Ectodermal cell (in vitro differentiated cells): ENCODE results near the gene RGMA.
A peak's percentile ranks its signal among the peaks of the same experiment; 100 is the strongest.

Experiments used
- H3K27ac ChIP-seq: 2 replicates; pipeline ENCODE4 v1.7.0; 2013; ENCODE audit warnings: mild to moderate bottlenecking, low read depth, low read length; ENCODE audit not compliant: insufficient read depth, poor library complexity, severe bottlenecking
- H3K27me3 ChIP-seq: 2 replicates; pipeline ENCODE4 v1.7.0; 2013; ENCODE audit warnings: mild to moderate bottlenecking, low read length; ENCODE audit not compliant: insufficient read depth, control insufficient read depth, poor library complexity, severe bottlenecking
- H3K36me3 ChIP-seq: one replicate; pipeline ENCODE4 v1.7.0; 2013; ENCODE audit warnings: low read length; ENCODE audit not compliant: control insufficient read depth, insufficient read depth
- H3K4me1 ChIP-seq: one replicate; pipeline ENCODE4 v1.7.0; 2013; ENCODE audit warnings: low read length; ENCODE audit not compliant: control insufficient read depth, insufficient read depth
- H3K4me3 ChIP-seq: 2 replicates; pipeline ENCODE4 v1.7.0; 2013; ENCODE audit warnings: low read depth, low read length, control low read depth; ENCODE audit not compliant: insufficient read depth
- H3K9me3 ChIP-seq: 2 replicates; pipeline ENCODE4 v1.7.0; 2013; ENCODE audit warnings: mild to moderate bottlenecking, low read length, moderate library complexity; ENCODE audit not compliant: control insufficient read depth
- WGBS, 2 experiments: methylation state at CpG; one replicate each; pipeline ENCODE4 v1.1.7; 2013; ENCODE audit warnings: missing lambda C conversion rate in 2 of 2; 5-methylcytosine and 5-hydroxymethylcytosine counted together

The RGMA gene

GRCh38 chr15:93059442-93059841, 29.6 kb downstream of the RGMA start:
- peaks cover 60% of the 10 kb centered on the region for H3K4me1 ChIP-seq
- no peaks in the 10 kb centered on the region for H3K9me3 ChIP-seq
- H3K4me3 ChIP-seq: no peak overlapping the region
- no peaks in the 10 kb centered on the region for H3K27me3 ChIP-seq
- WGBS, 2 experiments: 85% methylated on average over 8 of the region's 8 CpGs
- no peak overlapping the region for H3K27ac ChIP-seq
- H3K36me3 ChIP-seq: peaks cover 28% of the 10 kb centered on the region

GRCh38 chr15:93058904-93059427, 30.0 kb downstream of the RGMA start:
- no peaks in the 10 kb centered on the region for H3K9me3 ChIP-seq
- H3K4me1 ChIP-seq: peaks cover 56% of the 10 kb centered on the region
- no peaks in the 10 kb centered on the region for H3K27me3 ChIP-seq
- 79 to 81% methylated on average over 18 of the region's 18 CpGs for WGBS, 2 experiments
- peak overlapping the region; percentile 31 for H3K27ac ChIP-seq
- H3K4me3 ChIP-seq: no peak overlapping the region
- H3K36me3 ChIP-seq: peaks cover 27% of the 10 kb centered on the region

GRCh38 chr15:93058128-93058527, 30.9 kb downstream of the RGMA start:
- Histone ChIP-seq H3K4me1 (peaks cover 47% of the 10 kb centered on the region), H3K4me3 (no peak overlapping the region), H3K9me3 (no peaks in the 10 kb centered on the region), H3K36me3 (peaks cover 21% of the 10 kb centered on the region), H3K27ac (no peak overlapping the region), H3K27me3 (no peaks in the 10 kb centered on the region)
- WGBS, 2 experiments: 92 to 95% methylated on average over 8 of the region's 8 CpGs

DNA sequence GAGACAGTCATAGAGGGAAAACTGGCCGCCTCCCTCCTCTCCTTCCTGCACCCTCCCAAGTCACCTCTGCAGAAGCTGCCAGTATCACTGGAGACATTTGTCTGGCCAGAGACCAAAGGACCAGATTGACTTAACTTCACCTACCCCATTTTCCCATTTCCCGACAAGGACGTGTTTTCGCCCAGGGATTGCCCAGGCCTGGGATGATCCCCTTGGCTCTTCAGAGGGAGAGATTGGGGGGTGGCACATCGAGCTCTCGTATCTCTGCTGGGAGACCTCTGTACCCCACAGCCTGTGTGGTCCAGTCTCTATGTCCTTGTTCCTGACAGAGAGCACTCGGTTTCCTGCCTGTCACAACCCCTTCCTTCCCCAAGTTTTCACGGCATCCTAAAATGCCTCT, 31.4 kb downstream of the RGMA start:
- H3K27me3 ChIP-seq: no peaks in the 10 kb centered on the region
- WGBS, 2 experiments: 94 to 95% methylated on average over 8 of the region's 8 CpGs
- H3K27ac ChIP-seq: peak overlapping the region; percentile 23
- H3K36me3 ChIP-seq: peaks cover 26% of the 10 kb centered on the region
- H3K9me3 ChIP-seq: no peaks in the 10 kb centered on the region
- H3K4me3 ChIP-seq: no peak overlapping the region
- H3K4me1 ChIP-seq: peaks cover 50% of the 10 kb centered on the region

GRCh38 chr15:93056836-93057235, 32.2 kb downstream of the RGMA start:
- WGBS, 2 experiments: 84 to 86% methylated on average over 7 of the region's 7 CpGs
- Histone ChIP-seq H3K9me3 (no peaks in the 10 kb centered on the region), H3K36me3 (peaks cover 33% of the 10 kb centered on the region), H3K27ac (no peak overlapping the region), H3K4me3 (no peak overlapping the region), H3K27me3 (no peaks in the 10 kb centered on the region), H3K4me1 (peaks cover 56% of the 10 kb centered on the region)

GRCh38 chr15:93055211-93055610, 33.8 kb downstream of the RGMA start:
- Histone ChIP-seq H3K36me3 (peaks cover 49% of the 10 kb centered on the region), H3K9me3 (no peaks in the 10 kb centered on the region), H3K27me3 (no peaks in the 10 kb centered on the region), H3K27ac (no peak overlapping the region), H3K4me3 (no peak overlapping the region), H3K4me1 (peaks cover 45% of the 10 kb centered on the region)
- 94 to 97% methylated on average over 11 of the region's 11 CpGs for WGBS, 2 experiments

DNA sequence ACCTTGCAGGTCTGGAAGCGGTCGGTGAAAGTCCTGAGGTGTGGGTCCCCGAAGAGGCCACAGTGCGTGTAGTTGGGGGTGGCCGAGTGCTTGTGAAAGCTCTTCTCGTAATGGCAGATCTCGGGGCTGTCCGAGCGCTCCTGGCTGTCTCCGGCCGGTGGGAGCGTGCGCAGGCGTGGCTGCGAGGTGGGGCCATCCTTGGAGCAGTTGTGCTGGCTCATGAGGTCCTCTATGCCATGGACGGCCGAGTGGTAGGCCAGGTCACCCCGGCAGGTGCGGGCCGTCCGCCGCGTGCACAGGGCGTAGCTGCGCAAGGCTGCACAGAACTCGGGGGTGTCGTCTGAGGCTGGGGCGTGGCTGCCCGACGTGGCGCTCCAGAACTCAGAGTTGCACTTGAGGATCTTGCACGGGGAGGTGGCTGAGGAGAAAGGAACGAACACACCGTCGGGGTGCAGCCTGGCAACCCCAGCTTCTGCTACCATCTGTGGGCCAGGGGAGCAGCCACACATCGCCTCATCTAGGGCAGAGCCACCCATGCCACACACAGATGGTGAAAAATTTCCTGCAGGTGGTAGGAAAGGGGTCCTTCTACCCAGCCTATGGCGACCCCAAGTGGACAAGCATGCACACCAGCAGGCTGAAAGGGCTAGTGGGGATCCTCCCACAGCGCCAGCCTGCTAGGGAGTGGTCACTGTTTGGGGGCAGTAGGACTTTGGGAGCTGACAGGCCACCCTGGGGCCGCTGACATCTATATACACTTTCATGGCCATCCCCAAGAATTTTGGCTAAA, 36.7 kb downstream of the RGMA start:
- WGBS, 2 experiments: 95 to 96% methylated on average over 39 of the region's 39 CpGs
- Histone ChIP-seq H3K36me3 (peaks cover 68% of the 10 kb centered on the region), H3K27ac (no peak overlapping the region), H3K27me3 (no peaks in the 10 kb centered on the region), H3K4me1 (peaks cover 17% of the 10 kb centered on the region), H3K4me3 (no peak overlapping the region), H3K9me3 (no peaks in the 10 kb centered on the region)

DNA sequence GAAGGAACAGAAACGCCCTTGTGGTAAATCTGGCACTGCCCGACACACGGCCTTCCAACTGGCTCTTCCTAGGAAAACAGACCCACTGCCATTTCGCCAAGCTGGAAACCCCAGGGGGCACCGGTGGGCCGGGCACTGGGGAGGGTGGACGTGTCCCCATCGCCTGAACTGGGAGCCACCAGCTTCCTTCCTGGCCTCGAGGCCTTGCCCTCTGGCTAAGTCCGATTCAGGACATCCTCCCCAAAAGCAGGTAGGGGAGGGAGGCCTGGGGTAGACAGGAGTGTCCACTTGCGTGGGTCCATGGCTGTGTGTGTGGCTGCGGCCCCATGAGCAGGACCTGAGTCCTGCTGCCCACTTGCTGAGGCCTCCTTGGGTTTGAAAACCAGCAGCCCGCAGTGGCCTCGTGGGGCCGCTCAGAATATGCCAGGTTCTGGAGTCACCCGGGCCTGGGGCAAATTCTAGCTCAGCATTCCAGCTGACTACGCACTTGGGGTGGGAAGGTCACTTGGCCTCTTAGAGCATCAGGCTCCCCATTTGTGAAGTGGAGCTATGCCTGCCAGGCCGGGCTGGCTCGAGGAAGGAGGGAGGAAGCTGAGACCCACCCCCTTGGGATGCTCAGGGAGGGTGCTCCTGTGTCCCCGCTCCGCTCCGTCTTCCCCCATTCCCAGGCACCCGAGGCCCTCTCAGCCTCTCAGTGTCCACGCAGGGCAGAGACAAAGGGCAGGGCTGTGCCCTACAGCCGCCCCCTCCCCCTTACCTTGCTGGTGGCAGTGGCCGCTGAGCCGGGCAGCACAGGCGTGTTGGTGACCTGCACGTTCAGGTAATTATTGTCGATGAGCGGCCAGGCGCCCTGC, 37.5 kb downstream of the RGMA start:
- no peaks in the 10 kb centered on the region for H3K9me3 ChIP-seq
- H3K4me1 ChIP-seq: peaks cover 11% of the 10 kb centered on the region
- no peak overlapping the region for H3K27ac ChIP-seq
- H3K36me3 ChIP-seq: peaks cover 73% of the 10 kb centered on the region
- 94 to 95% methylated on average over 32 of the region's 32 CpGs for WGBS, 2 experiments
- no peaks in the 10 kb centered on the region for H3K27me3 ChIP-seq
- H3K4me3 ChIP-seq: no peak overlapping the region

DNA sequence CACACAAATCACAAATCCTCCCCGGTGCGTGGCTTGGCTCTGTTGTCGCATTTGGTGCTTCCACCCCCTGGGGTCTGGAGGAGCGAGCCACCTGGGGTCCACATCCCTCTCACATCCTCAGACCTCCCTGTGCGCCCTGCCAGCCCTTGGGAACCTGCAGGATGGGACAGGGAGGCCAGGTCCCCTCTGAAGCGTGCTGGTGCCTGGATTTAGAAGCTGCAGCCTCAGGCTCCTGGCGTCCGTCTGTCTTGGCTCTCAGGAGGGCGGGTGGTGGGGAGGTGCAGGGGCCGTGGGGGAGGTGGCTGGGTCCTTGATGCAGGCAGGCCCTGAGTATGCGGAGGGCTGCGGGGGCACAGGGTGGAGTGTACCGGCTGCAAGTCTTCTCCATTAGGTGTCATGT, 38.4 kb downstream of the RGMA start:
- Histone ChIP-seq H3K36me3 (peaks cover 80% of the 10 kb centered on the region), H3K4me3 (no peak overlapping the region), H3K27me3 (no peaks in the 10 kb centered on the region), H3K9me3 (no peaks in the 10 kb centered on the region), H3K27ac (no peak overlapping the region), H3K4me1 (peaks cover 11% of the 10 kb centered on the region)
- WGBS, 2 experiments: 92 to 95% methylated on average over 13 of the region's 13 CpGs

GRCh38 chr15:93049914-93050578, 39.0 kb downstream of the RGMA start:
- Histone ChIP-seq H3K9me3 (no peaks in the 10 kb centered on the region), H3K36me3 (peaks cover 80% of the 10 kb centered on the region), H3K27ac (no peak overlapping the region), H3K4me1 (peaks cover 11% of the 10 kb centered on the region), H3K27me3 (no peaks in the 10 kb centered on the region), H3K4me3 (no peak overlapping the region)
- 87 to 89% methylated on average over 15 of the region's 15 CpGs for WGBS, 2 experiments
